Measurements from ENCODE around the gene CFAP298. TPM values are rescaled to one million over a fixed set of nuclear protein-coding genes. Genes with fewer than 3 reads are reported as not detected.
"Not testable (repeated sequence)": the region's sequence is repeated elsewhere in the genome, so short reads cannot be mapped to it uniquely, and the experiment has no call there.

Gene CFAP298
- total RNA-seq, 1 donor = 14.8 TPM

DNA sequence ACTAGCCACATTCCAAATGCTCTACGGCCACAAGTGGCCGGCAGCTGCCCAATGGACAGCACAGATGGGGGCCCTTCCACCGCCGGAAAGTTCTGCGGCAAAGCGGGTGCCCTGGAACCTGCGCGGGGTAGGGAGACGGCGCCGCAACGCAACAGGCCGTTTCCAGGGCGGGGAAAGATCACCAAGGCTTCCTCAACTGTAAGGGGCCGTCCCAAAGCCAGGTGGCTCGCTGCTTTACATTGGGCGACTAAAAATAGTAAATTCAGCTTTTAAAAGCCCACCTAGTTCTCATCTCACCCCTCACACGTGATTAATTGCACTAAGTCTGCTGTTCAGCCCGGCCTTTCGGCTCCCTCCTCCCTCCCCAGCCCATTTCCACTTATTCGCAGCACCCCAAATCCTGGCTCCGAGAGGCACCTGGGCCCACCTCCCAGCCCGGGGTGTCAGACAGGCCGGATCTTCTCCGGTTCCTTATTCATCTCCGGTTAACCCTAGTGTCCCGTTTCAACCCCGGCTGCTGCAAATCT, 643 bp downstream of the CFAP298 start:
- Histone ChIP-seq H3K4me3 (ENCODE audit: insufficient read depth, low read length) (peak overlapping the region; percentile 95), H3K27me3 (ENCODE audit: insufficient read depth, low read length) (no peaks in the 10 kb centered on the region), H3K27ac (ENCODE audit: low read depth, low read length) (peak overlapping the region; percentile 97), H3K36me3 (ENCODE audit: insufficient read depth, low read length) (peaks cover 21% of the 10 kb centered on the region), H3K9me3 (ENCODE audit: low read depth, low read length) (no peaks in the 10 kb centered on the region), H2AFZ (ENCODE audit: low read length) (peak overlapping the region; percentile 97), H3K79me2 (ENCODE audit: insufficient read depth, low read length) (peaks cover 25% of the 10 kb centered on the region), H4K20me1 (ENCODE audit: insufficient read depth, low read length) (peaks cover 6% of the 10 kb centered on the region), H3K4me2 (ENCODE audit: insufficient read depth, low read length) (peak overlapping the region; percentile 93), H3K4me1 (ENCODE audit: insufficient read depth, low read length) (peaks cover 8% of the 10 kb centered on the region)
- DNase-seq (ENCODE audit: insufficient read length, low spot score, missing footprints) = peak; percentile 80
- TF ChIP-seq, protein P1, sequence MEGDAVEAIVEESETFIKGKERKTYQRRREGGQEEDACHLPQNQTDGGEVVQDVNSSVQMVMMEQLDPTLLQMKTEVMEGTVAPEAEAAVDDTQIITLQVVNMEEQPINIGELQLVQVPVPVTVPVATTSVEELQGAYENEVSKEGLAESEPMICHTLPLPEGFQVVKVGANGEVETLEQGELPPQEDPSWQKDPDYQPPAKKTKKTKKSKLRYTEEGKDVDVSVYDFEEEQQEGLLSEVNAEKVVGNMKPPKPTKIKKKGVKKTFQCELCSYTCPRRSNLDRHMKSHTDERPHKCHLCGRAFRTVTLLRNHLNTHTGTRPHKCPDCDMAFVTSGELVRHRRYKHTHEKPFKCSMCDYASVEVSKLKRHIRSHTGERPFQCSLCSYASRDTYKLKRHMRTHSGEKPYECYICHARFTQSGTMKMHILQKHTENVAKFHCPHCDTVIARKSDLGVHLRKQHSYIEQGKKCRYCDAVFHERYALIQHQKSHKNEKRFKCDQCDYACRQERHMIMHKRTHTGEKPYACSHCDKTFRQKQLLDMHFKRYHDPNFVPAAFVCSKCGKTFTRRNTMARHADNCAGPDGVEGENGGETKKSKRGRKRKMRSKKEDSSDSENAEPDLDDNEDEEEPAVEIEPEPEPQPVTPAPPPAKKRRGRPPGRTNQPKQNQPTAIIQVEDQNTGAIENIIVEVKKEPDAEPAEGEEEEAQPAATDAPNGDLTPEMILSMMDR (IDR thresholded peaks at IDR 0.05; ENCODE audit: extremely low read depth, low read depth, low read length) = no peak

DNA sequence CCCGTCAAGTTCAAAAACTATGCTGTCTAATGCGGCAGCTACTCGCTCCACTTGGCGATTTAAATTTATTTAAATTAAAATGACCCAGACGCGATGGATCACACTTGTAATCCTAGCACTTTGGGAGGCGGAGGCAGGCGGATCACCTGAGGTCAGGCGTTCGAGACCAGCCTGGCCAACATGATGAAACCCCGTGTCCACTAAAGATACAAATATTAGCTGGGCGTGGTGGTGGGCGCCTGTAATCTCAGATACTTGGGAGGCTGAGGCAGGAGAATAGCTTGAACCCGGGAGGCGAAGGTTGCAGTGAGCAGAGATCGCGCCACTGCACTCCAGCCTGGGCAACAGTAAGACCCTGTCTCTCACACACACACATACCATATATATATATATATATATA, 1.2 kb downstream of the CFAP298 start:
- H3K27ac ChIP-seq (ENCODE audit: low read depth, low read length); H3K4me1 ChIP-seq (ENCODE audit: insufficient read depth, low read length); H3K9me3 ChIP-seq (ENCODE audit: low read depth, low read length); H4K20me1 ChIP-seq (ENCODE audit: insufficient read depth, low read length); H3K27me3 ChIP-seq (ENCODE audit: insufficient read depth, low read length); DNase-seq (ENCODE audit: insufficient read length, low spot score, missing footprints); H2AFZ ChIP-seq (ENCODE audit: low read length): not testable (repeated sequence)
- Histone ChIP-seq H3K4me2 (ENCODE audit: insufficient read depth, low read length) (peak overlapping the region; percentile 93), H3K4me3 (ENCODE audit: insufficient read depth, low read length) (peak overlapping the region; percentile 37), H3K79me2 (ENCODE audit: insufficient read depth, low read length) (peaks cover 25% of the 10 kb centered on the region), H3K36me3 (ENCODE audit: insufficient read depth, low read length) (peaks cover 27% of the 10 kb centered on the region)

DNA sequence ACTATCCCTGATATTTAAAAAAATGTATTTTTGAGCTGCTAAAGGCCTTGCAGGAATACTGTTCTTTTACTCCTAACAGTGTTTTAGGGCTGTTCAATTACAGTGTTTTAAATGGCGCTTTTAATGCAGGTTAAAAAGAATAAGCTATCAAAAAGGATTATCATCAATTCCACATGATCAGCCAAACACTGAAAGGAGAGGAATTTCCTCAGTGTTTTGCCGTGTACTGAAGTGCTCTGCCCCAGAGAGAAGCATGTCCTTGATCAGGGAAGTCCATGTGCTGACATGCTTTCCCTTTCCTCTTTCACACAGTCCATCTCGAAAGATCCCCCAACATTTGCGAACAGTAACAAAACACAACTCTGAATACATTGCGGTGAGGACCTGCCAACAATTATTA, 3.3 kb downstream of the CFAP298 start:
- no peaks in the 10 kb centered on the region for H3K27me3 ChIP-seq (ENCODE audit: insufficient read depth, low read length)
- H4K20me1 ChIP-seq (ENCODE audit: insufficient read depth, low read length) = peaks cover 8% of the 10 kb centered on the region
- peaks cover 25% of the 10 kb centered on the region for H3K79me2 ChIP-seq (ENCODE audit: insufficient read depth, low read length)
- H3K9me3 ChIP-seq (ENCODE audit: low read depth, low read length) = no peaks in the 10 kb centered on the region
- no peak for DNase-seq (ENCODE audit: insufficient read length, low spot score, missing footprints)
- no peak overlapping the region for H3K27ac ChIP-seq (ENCODE audit: low read depth, low read length)
- peaks cover 8% of the 10 kb centered on the region for H3K4me1 ChIP-seq (ENCODE audit: insufficient read depth, low read length)
- H3K4me2 ChIP-seq (ENCODE audit: insufficient read depth, low read length) = no peak overlapping the region
- no peak overlapping the region for H3K4me3 ChIP-seq (ENCODE audit: insufficient read depth, low read length)
- TF ChIP-seq, protein P1 (IDR thresholded peaks at IDR 0.05; ENCODE audit: extremely low read depth, low read depth, low read length) = no peak
- H3K36me3 ChIP-seq (ENCODE audit: insufficient read depth, low read length) = peaks cover 40% of the 10 kb centered on the region
- no peak overlapping the region for H2AFZ ChIP-seq (ENCODE audit: low read length)

DNA sequence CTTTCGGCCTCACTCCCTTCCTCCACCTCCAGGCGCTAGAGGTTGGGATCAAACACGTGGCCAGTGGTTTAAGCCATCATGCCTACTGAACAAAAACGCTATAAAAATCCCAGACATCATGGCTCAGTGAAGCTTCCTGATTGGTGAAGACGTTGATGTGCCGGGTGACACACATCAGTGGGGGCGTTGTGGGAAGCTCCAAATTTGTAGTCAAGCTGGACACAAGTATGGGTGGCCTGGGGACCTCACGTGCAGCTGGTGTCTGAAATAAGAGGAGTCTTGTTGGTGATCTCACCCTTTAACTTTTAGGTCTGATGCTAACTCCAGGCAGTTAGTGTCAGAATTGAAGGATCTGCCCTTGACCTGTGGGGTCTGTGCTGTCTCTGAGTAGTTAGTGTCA, 6.7 kb downstream of the CFAP298 start:
- H3K4me3 ChIP-seq (ENCODE audit: insufficient read depth, low read length) = no peak overlapping the region
- H3K27me3 ChIP-seq (ENCODE audit: insufficient read depth, low read length) = no peaks in the 10 kb centered on the region
- no peak overlapping the region for H2AFZ ChIP-seq (ENCODE audit: low read length)
- no peak overlapping the region for H3K27ac ChIP-seq (ENCODE audit: low read depth, low read length)
- no peaks in the 10 kb centered on the region for H3K9me3 ChIP-seq (ENCODE audit: low read depth, low read length)
- TF ChIP-seq, protein P1 (IDR thresholded peaks at IDR 0.05; ENCODE audit: extremely low read depth, low read depth, low read length) = no peak
- peaks cover 12% of the 10 kb centered on the region for H3K79me2 ChIP-seq (ENCODE audit: insufficient read depth, low read length)
- H4K20me1 ChIP-seq (ENCODE audit: insufficient read depth, low read length) = peaks cover 8% of the 10 kb centered on the region
- H3K4me1 ChIP-seq (ENCODE audit: insufficient read depth, low read length) = no peaks in the 10 kb centered on the region
- DNase-seq (ENCODE audit: insufficient read length, low spot score, missing footprints) = no peak
- H3K36me3 ChIP-seq (ENCODE audit: insufficient read depth, low read length) = peaks cover 65% of the 10 kb centered on the region
- no peak overlapping the region for H3K4me2 ChIP-seq (ENCODE audit: insufficient read depth, low read length)

All from osteoblast (primary cell).